ENCODE measurements around the gene NENF. TPM values are rescaled to one million over a fixed set of nuclear protein-coding genes. Genes with fewer than 3 reads are reported as not detected.
"Not testable (repeated sequence)": the region's sequence is repeated elsewhere in the genome, so short reads cannot be mapped to it uniquely, and the experiment has no call there.

The NENF gene
- total RNA-seq, 1 donor from 2014 or later, result 114 TPM

GRCh38 chr1:212475831-212476230 lies 43.1 kb downstream of the NENF start:
- not testable (repeated sequence) for ATAC-seq, DNase-seq
- intact Hi-C loops (cut with micrococcal nuclease), result loop anchor here (5.0 to 10.0 kb wide), 2 partner anchors 306 to 791 kb away; no protein-coding TSS in a partner anchor

GRCh38 chr1:212477014-212477679 lies 44.4 kb downstream of the NENF start:
- ATAC-seq (peak; percentile 96), DNase-seq (peak; percentile 75)
- intact Hi-C loops (cut with micrococcal nuclease), result loop anchor here (5.0 to 10.0 kb wide), 2 partner anchors 305 to 792 kb away; no protein-coding TSS in a partner anchor

GRCh38 chr1:212477680-212478466 lies 45.2 kb downstream of the NENF start:
- ATAC-seq (no peak), DNase-seq (no peak)
- intact Hi-C loops (cut with micrococcal nuclease), result loop anchor here (5.0 to 10.0 kb wide), 2 partner anchors 304 to 793 kb away; no protein-coding TSS in a partner anchor

GRCh38 chr1:212478467-212479025 lies 45.8 kb downstream of the NENF start:
- ATAC-seq, result no peak
- intact Hi-C loops (cut with micrococcal nuclease), result loop anchor here (5.0 to 10.0 kb wide), 2 partner anchors 304 to 794 kb away; no protein-coding TSS in a partner anchor

GRCh38 chr1:212479188-212479587 lies 46.5 kb downstream of the NENF start:
- ATAC-seq, result no peak
- intact Hi-C loops (cut with micrococcal nuclease), result loop anchor here (5.0 to 10.0 kb wide), 2 partner anchors 303 to 794 kb away; no protein-coding TSS in a partner anchor
- no peak for DNase-seq

More at GRCh38 chr1:212478467-212479025, 45.8 kb downstream of the NENF start:
- DNase-seq, result no peak

GRCh38 chr1:212480711-212481437 lies 48.2 kb downstream of the NENF start:
- intact Hi-C loops (cut with micrococcal nuclease), result not testable (repeated sequence)

GRCh38 chr1:212481438-212481767 lies 48.7 kb downstream of the NENF start:
- no peak for ATAC-seq
- intact Hi-C loops (cut with micrococcal nuclease), result no loop called here

More at GRCh38 chr1:212480711-212481437, 48.2 kb downstream of the NENF start:
- not testable (repeated sequence) for ATAC-seq, DNase-seq

GRCh38 chr1:212482006-212482636 lies 49.4 kb downstream of the NENF start:
- intact Hi-C loops (cut with micrococcal nuclease), result no loop called here
- ATAC-seq (no peak), DNase-seq (no peak)

More at GRCh38 chr1:212481438-212481767, 48.7 kb downstream of the NENF start:
- DNase-seq, result no peak

- no peak for ATAC-seq
- DNase-seq, result no peak
- intact Hi-C loops (cut with micrococcal nuclease), result no loop called here
Measured at GRCh38 chr1:212482637-212483441, 50.1 kb downstream of the NENF start.

GRCh38 chr1:212484701-212485570 lies 52.2 kb downstream of the NENF start:
- intact Hi-C loops (cut with micrococcal nuclease), result no loop called here
- ATAC-seq, result no peak

GRCh38 chr1:212485571-212485912 lies 52.8 kb downstream of the NENF start:
- no peak for ATAC-seq
- intact Hi-C loops (cut with micrococcal nuclease), result no loop called here
- no peak for DNase-seq

More at GRCh38 chr1:212484701-212485570, 52.2 kb downstream of the NENF start:
- no peak for DNase-seq

- DNase-seq (peak; percentile 57), ATAC-seq (peak; percentile 68)
- intact Hi-C loops (cut with micrococcal nuclease), result no loop called here
Measured at GRCh38 chr1:212485913-212486618, 53.3 kb downstream of the NENF start.

- intact Hi-C loops (cut with micrococcal nuclease), result no loop called here
- no peak for ATAC-seq
- no peak for DNase-seq
Measured at GRCh38 chr1:212486619-212486975, 53.9 kb downstream of the NENF start.

- intact Hi-C loops (cut with micrococcal nuclease), result no loop called here
- DNase-seq, result no peak
- no peak for ATAC-seq
Measured at GRCh38 chr1:212487286-212487685, 54.6 kb downstream of the NENF start.

- intact Hi-C loops (cut with micrococcal nuclease), result no loop called here
- ATAC-seq, result no peak
- DNase-seq, result no peak
Measured at GRCh38 chr1:212487774-212488435, 55.2 kb downstream of the NENF start.
